Posterior vena cava (tissue), 2 donors: Measurements from ENCODE around the gene ACTR1A. TPM values are rescaled to one million over a fixed set of nuclear protein-coding genes. Genes with fewer than 3 reads are reported as not detected.
"Not testable (repeated sequence)": the region's sequence is repeated elsewhere in the genome, so short reads cannot be mapped to it uniquely, and the experiment has no call there.

ENCODE experiments used
- DNase-seq: peaks from one replicate; pipeline ENCODE4 v3.0.0-alpha.2; 2020; ENCODE audit warnings: low spot score
- intact Hi-C, 2 donors: fragments of 100-400 bp; cut with DNase I; formaldehyde crosslinking; loops; one replicate each; pipeline versions ENCODE4 v1.14.1 to v1.14.2; 2022 to 2023
- total RNA-seq, 2 donors: library from RNA; stranded (reverse); fragmentation: NEBNext Ultra II Directional; extraction: Animal tissue kit (Norgen Biotek cat#: 25700); gene quantifications; one replicate each; pipeline ENCODE4 v1.2.1, GENCODE V29; 2021
- donor health status: DM: yes; HTN: yes; CAD: no.
- donor health status: DM: yes; HTN: yes; CAD: no.

The ACTR1A gene
- total RNA-seq, 2 donors from 2014 or later: 102 to 107 TPM

GRCh38 chr10:102463983-102464382, 38.5 kb downstream of the ACTR1A start:
- intact Hi-C loops: no loop called here
- DNase-seq: no peak

GRCh38 chr10:102462512-102463054, 39.9 kb downstream of the ACTR1A start:
- no peak for DNase-seq
- intact Hi-C loops: no loop called here

GRCh38 chr10:102461187-102462054, 41.1 kb downstream of the ACTR1A start:
- intact Hi-C loops: no loop called here
- DNase-seq: peak; percentile 96

- no peak for DNase-seq
- intact Hi-C loops: no loop called here
Measured at GRCh38 chr10:102460836-102461186, 41.7 kb downstream of the ACTR1A start.

GRCh38 chr10:102458656-102459055, 43.9 kb downstream of the ACTR1A start:
- intact Hi-C loops: no loop called here

GRCh38 chr10:102457591-102458150, 44.8 kb downstream of the ACTR1A start:
- DNase-seq: no peak
- intact Hi-C loops: no loop called here

More at GRCh38 chr10:102458656-102459055, 43.9 kb downstream of the ACTR1A start:
- no peak for DNase-seq

- intact Hi-C loops: loop anchor here in 1 of 2 donors (2.0 kb wide), 1 partner anchor 33 kb away; no protein-coding TSS in a partner anchor
- DNase-seq: no peak
Measured at GRCh38 chr10:102455893-102456471, 46.5 kb downstream of the ACTR1A start.

GRCh38 chr10:102454662-102455487, 47.6 kb downstream of the ACTR1A start:
- intact Hi-C loops: loop anchor here in 1 of 2 donors (2.0 kb wide), 1 partner anchor 32 kb away; no protein-coding TSS in a partner anchor
- not testable (repeated sequence) for DNase-seq

GRCh38 chr10:102453502-102453901, 49.0 kb downstream of the ACTR1A start:
- intact Hi-C loops: no loop called here
- DNase-seq: no peak

- no peak for DNase-seq
- intact Hi-C loops: no loop called here
Measured at GRCh38 chr10:102452672-102453340, 49.7 kb downstream of the ACTR1A start.

- intact Hi-C loops: no loop called here
- DNase-seq: no peak
Measured at GRCh38 chr10:102451105-102451969, 51.2 kb downstream of the ACTR1A start, which contains the start of gene C10orf95. Gene C10orf95 (minus strand): TSS chr10:102451543. CDS start chr10:102451093, 450 bp downstream.

GRCh38 chr10:102450374-102451104, 52.0 kb downstream of the ACTR1A start:
- intact Hi-C loops: no loop called here
- peak; percentile 93 for DNase-seq

- intact Hi-C loops: no loop called here
- no peak for DNase-seq
Measured at GRCh38 chr10:102450124-102450373, 52.5 kb downstream of the ACTR1A start.

- intact Hi-C loops: no loop called here
- DNase-seq: no peak
Measured at GRCh38 chr10:102449321-102450123, 53.0 kb downstream of the ACTR1A start.

- intact Hi-C loops: no loop called here
- DNase-seq: no peak
Measured at GRCh38 chr10:102444851-102445250, 57.7 kb downstream of the ACTR1A start.

- intact Hi-C loops: no loop called here
- no peak for DNase-seq
Measured at GRCh38 chr10:102438374-102438773, 64.1 kb downstream of the ACTR1A start.

GRCh38 chr10:102437515-102437914, 65.0 kb downstream of the ACTR1A start:
- intact Hi-C loops: no loop called here

More at GRCh38 chr10:102437515-102437914, 65.0 kb downstream of the ACTR1A start:
- no peak for DNase-seq
